ENCODE measurements around the gene CDH23.
A peak's percentile ranks its signal among the peaks of the same experiment; 100 is the strongest.

The CDH23 gene

GRCh38 chr10:71690094-71690720, 293.5 kb downstream of the CDH23 start:
- DNase-seq (ENCODE audit: low spot score): no peak

- DNase-seq (ENCODE audit: low spot score): no peak
Measured at GRCh38 chr10:71691405-71691804, 294.7 kb downstream of the CDH23 start.

GRCh38 chr10:71692598-71693306, 296.0 kb downstream of the CDH23 start:
- DNase-seq (ENCODE audit: low spot score): no peak

GRCh38 chr10:71693377-71693776, 296.7 kb downstream of the CDH23 start:
- DNase-seq (ENCODE audit: low spot score): no peak

- DNase-seq (ENCODE audit: low spot score): no peak
Measured at GRCh38 chr10:71694039-71694501, 297.4 kb downstream of the CDH23 start.

GRCh38 chr10:71694567-71694968, 297.8 kb downstream of the CDH23 start:
- no peak for DNase-seq (ENCODE audit: low spot score)

- DNase-seq (ENCODE audit: low spot score): no peak
Measured at GRCh38 chr10:71695502-71696476, 299.1 kb downstream of the CDH23 start.

- peak; percentile 46 for DNase-seq (ENCODE audit: low spot score)
Measured at GRCh38 chr10:71696628-71697326, 300.1 kb downstream of the CDH23 start.

- no peak for DNase-seq (ENCODE audit: low spot score)
Measured at GRCh38 chr10:71697938-71698709, 301.4 kb downstream of the CDH23 start.

GRCh38 chr10:71698737-71699136, 302.0 kb downstream of the CDH23 start:
- DNase-seq (ENCODE audit: low spot score): no peak

GRCh38 chr10:71700731-71701368, 304.1 kb downstream of the CDH23 start:
- DNase-seq (ENCODE audit: low spot score): no peak

- DNase-seq (ENCODE audit: low spot score): no peak
Measured at GRCh38 chr10:71701496-71702132, 304.9 kb downstream of the CDH23 start.

GRCh38 chr10:71703577-71703976, 306.9 kb downstream of the CDH23 start:
- DNase-seq (ENCODE audit: low spot score): no peak

GRCh38 chr10:71704816-71705215, 308.1 kb downstream of the CDH23 start:
- DNase-seq (ENCODE audit: low spot score): no peak

GRCh38 chr10:71705582-71705981, 308.9 kb downstream of the CDH23 start:
- DNase-seq (ENCODE audit: low spot score): no peak

GRCh38 chr10:71706216-71707121, 309.7 kb downstream of the CDH23 start:
- DNase-seq (ENCODE audit: low spot score): no peak

- DNase-seq (ENCODE audit: low spot score): no peak
Measured at GRCh38 chr10:71707240-71707789, 310.6 kb downstream of the CDH23 start.

GRCh38 chr10:71708301-71708703, 311.6 kb downstream of the CDH23 start:
- peak; percentile 19 for DNase-seq (ENCODE audit: low spot score)

All from kidney tubule cell (primary cell).